Hepatic stellate cell (primary cell): ENCODE data around the gene RFC1.
A peak's percentile ranks its signal among the peaks of the same experiment; 100 is the strongest.
"Not testable (repeated sequence)": the region's sequence is repeated elsewhere in the genome, so short reads cannot be mapped to it uniquely, and the experiment has no call there.

Experiments
- DNase-seq: peaks from one replicate; pipeline ENCODE4 v3.0.0; 2011; ENCODE audit warnings: low spot score

RFC1 gene, protein sequence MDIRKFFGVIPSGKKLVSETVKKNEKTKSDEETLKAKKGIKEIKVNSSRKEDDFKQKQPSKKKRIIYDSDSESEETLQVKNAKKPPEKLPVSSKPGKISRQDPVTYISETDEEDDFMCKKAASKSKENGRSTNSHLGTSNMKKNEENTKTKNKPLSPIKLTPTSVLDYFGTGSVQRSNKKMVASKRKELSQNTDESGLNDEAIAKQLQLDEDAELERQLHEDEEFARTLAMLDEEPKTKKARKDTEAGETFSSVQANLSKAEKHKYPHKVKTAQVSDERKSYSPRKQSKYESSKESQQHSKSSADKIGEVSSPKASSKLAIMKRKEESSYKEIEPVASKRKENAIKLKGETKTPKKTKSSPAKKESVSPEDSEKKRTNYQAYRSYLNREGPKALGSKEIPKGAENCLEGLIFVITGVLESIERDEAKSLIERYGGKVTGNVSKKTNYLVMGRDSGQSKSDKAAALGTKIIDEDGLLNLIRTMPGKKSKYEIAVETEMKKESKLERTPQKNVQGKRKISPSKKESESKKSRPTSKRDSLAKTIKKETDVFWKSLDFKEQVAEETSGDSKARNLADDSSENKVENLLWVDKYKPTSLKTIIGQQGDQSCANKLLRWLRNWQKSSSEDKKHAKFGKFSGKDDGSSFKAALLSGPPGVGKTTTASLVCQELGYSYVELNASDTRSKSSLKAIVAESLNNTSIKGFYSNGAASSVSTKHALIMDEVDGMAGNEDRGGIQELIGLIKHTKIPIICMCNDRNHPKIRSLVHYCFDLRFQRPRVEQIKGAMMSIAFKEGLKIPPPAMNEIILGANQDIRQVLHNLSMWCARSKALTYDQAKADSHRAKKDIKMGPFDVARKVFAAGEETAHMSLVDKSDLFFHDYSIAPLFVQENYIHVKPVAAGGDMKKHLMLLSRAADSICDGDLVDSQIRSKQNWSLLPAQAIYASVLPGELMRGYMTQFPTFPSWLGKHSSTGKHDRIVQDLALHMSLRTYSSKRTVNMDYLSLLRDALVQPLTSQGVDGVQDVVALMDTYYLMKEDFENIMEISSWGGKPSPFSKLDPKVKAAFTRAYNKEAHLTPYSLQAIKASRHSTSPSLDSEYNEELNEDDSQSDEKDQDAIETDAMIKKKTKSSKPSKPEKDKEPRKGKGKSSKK

DNA sequence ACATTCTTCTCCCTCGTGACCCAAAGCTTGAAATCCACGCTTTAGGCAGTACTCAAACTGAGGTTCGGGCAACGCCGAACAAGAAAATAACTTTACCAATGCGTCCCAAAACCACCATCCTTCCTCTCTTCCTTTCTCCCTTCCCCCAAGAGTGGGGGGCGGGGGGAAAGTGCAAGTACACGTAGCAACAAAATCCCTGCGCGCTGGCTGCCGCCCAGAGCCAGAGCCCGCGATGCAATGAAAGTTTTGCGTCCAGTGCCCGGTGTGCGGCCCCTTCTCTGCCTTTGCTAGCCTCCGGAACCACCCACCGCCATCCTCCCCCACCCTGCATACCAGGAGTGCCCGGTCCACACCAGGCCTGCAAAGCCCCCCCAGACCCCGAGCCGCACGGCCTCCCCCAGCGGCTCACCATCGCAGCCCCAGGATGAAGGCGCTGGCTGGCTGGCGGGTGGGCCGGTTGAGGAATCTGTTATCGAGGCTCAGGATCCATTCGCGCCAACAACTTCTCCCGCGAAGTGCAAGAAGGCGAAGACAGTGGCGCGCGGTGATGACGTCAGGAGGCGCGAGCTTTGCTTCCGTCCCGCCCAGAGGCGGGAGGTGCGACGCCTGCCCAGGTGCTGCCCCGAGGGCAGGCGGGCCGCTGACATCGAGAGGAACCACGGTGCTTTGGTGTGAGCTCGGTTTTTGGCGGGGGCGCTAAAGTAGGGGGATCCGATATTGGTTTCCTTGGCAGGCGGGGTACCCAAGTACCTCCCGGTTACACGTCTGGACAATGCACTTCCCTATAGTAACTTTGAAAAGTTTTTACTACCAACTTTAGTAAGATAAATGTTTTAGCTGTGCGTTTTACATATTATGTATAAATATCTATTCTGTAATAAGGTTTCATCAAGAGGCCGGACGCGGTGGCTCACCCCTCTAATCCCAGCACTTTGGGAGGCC lies at the start of gene RFC1:
RFC1 (minus strand) TSS at position 533 of the 942 bp plus-strand sequence; CDS start at position 412, 121 bp downstream.
- DNase-seq: peak; percentile 75

DNA sequence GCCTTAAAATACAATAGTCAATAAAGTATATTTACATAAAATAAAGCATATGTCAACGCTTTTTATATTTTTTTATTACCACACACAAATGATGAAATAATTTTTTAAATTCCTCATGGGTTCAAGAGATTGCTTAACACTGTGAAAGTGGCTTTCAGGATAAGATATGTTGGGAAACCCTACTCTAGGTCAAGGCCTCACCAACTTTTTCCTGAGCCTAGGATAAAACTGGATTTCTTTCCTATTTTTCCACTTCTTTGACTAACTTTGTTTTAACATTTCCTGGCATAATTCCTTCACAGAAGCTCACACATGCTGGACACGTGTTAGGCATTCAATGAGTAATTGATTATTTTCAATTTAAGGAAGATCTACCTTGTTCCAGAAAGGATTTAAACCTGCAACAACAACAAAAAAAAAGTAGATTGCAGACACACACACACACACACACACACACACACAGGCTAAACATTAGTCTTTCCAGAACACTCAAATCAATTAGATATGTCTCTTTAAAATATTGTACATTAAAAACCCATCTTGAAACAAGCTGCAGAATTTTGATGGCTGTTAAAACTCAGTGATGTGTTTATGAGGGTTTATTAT lies 49.6 kb upstream of the RFC1 start:
- no peak for DNase-seq

DNA sequence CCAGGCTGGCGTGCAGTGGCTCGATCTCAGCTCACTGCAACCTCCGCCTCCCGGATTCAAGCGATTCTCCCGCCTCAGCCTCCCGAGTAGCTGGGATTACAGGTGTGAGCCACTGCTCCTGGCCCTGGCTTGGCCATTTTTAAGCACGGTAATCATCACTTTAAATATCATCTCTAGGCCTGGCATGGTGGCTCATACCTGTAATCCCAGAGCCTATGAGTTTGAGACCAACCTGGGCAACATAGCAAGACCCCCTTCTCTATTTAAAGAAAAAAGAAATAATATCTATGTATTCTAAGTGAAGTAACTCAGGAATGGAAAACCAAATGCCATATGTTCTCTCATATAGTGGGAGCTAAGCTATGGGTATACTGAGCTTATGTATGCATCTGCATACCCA lies 45.4 kb upstream of the RFC1 start:
- DNase-seq: not testable (repeated sequence)

DNA sequence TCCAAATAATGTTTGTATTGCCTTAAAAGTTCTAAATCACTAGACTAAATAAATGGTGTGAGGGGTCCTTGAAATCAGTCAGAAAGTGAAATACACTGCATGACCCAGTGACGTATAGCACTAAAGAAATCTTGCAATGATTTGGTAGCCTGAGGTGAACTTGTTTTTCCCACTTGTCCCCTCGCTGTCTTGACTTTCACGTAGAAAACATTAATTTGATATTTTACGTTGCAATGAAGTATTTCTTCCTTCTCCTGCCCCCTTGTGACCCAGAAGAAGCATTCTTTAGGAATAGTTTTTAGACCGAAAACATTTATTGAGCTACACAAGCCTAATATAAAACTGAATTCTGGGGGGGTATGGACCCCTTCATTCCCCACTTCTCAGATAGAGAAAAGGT lies 44.3 kb upstream of the RFC1 start:
- DNase-seq: no peak

DNA sequence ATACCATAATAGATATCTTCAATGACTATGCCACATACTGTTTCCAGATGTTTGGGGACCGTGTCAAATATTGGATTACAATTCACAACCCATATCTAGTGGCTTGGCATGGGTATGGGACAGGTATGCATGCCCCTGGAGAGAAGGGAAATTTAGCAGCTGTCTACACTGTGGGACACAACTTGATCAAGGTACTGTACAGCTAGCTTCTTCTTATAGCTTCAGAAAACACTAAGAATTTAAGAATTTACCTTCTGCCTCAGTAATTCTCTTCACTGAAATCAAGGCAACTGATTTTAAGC lies 41.4 kb upstream of the RFC1 start:
- no peak for DNase-seq

DNA sequence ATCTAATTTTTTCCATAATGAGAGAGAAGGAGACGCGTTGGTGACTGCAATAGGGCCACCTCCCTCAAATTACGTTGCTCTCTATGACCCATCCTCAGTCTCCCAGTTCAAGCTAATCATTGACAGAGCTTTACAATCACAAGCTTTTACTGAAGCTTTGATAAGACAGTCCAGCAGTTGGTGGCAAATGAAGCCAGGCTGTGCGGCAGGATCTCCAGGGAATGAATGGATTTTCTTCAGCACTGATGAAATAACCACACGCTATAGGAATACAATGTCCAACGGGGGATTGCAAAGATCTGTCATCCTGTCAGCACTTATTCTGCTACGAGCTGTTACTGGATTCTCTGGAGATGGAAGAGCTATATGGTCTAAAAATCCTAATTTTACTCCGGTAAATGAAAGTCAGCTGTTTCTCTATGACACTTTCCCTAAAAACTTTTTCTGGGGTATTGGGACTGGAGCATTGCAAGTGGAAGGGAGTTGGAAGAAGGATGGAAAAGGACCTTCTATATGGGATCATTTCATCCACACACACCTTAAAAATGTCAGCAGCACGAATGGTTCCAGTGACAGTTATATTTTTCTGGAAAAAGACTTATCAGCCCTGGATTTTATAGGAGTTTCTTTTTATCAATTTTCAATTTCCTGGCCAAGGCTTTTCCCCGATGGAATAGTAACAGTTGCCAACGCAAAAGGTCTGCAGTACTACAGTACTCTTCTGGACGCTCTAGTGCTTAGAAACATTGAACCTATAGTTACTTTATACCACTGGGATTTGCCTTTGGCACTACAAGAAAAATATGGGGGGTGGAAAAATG lies 40.8 kb upstream of the RFC1 start, which contains the start of gene KLB:
KLB (plus strand) TSS at position 168 of the 821 bp plus-strand sequence; CDS start at position 188, 20 bp downstream.
- no peak for DNase-seq

DNA sequence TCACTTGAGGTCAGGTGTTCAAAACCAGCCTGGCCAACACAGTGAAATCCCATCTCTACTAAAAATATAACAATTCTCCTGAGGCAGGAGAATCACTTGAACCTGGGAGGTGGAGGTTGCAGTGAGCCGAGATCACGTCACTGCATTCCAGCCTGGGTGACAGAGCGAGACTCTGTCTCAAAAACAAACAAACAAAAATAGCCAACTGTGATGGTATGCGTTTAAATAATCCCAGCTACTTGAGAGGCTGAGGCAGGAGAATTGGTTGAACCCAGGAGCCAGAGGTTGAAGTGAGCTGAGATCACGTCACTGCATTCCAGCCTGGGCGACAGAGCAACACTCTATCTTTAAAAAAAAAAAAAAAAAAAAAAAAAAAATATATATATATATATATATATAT lies 35.5 kb upstream of the RFC1 start:
- not testable (repeated sequence) for DNase-seq

DNA sequence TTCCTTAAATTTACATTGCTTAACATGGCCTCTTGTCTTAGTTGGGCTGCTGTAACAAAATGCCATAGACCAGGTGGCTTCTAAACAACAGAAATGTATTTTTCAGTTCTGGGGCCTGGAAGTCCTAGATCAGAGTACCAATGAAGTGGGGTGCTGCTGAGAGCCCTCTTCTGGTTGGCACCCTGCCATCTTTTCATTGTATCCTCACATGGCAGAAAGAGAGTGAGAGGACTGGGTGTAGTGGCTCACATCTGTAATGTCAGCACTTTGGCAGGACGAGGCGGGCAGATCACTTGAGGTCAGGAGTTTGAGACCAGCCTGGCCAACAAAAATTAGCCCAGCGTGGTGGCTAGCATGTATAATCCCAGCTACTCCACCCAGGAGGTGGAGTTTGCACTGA lies 28.5 kb upstream of the RFC1 start:
- no peak for DNase-seq

DNA sequence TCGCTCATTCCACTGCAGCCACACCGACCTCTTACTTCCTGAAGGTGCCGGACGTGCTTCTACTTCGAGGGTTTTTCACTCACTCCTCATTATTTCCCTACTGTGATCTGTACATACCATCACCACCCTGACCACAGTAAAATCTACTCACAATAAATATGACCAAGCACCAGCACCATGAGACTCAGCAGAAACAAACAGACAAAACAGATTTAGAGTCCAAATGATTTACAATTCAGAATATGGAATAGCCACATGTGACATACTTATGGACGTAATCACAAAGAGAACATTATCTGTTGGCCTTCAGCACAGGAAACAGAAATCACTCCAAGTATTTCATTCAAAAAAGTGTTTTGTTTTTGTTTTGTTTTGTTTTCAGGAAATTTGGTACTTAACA lies 24.4 kb upstream of the RFC1 start:
- no peak for DNase-seq

DNA sequence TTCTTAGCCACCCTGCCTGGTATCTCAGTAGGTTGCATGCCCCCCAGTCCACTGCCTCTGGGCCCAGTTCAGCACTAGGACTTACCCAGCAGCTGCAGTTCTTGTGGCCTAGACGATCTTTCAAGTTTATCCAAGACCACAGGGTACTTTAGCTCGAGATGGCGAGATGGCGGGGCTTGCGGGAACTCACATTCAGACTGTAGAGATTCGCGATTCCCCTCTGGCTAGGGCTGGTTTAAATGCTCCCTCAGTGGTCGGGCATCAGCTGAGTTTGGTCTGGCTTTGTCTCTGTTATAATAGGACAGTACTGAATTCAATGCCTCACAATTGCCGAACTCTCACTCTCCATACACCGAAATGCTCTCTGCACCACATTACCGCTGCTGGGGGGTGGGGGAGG lies 18.4 kb upstream of the RFC1 start:
- DNase-seq: no peak

DNA sequence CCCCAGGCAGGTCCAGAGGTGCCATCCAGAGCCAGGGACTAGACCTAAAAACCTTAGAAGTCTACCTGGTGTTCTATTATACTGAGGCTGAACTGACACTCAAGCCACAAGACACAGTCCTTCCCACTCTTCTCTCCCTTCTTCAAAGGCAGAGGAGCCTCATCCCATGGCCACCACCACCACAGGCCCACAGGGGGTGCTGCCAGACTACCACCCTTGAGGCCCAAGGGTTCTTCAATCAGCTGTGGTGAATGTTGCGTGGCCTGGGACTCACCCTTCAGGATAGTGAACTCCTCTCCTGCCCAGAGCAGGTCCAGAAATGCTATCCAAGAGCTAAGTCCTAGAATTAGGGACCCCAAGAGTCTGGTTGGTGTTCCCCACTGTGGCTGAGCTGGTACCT lies 17.5 kb upstream of the RFC1 start:
- no peak for DNase-seq

DNA sequence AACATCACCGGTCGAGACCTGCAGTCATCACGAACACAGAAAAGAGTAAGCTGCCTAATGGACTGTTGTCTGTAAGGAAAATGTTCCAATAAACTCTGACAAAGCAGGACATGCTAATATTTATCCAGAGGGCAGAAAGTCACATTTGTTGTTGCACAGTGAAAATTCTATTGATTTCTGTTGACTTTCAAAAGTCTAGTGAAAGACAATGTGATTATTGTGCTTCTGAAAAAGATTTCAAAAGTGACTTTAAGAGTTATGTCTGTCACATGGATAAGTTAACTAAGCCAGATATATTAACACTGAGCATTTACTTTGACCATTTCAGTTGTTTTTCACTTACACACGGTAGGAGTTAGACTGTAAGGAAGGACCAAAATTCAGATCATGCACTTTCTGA lies 9.3 kb upstream of the RFC1 start:
- no peak for DNase-seq

DNA sequence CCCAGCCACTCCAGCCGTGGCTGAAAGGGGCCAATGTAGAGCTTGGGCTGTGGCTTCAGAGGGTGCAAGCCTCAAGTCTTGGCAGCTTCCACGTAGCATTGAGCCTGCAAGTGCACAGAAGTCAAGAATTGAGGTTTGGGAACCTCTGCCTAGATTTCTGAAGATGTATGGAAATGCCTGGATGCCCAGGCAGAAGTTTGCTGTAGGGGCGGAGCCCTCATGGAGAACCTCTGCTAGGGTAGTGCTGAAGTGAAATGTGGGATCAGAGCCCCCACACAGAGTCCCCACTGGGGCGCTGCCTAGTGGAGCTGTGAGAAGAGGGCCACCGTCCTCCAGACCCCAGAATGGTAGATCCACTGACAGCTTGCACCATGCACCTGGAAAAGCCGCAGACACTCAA lies 5.0 kb upstream of the RFC1 start:
- not testable (repeated sequence) for DNase-seq

DNA sequence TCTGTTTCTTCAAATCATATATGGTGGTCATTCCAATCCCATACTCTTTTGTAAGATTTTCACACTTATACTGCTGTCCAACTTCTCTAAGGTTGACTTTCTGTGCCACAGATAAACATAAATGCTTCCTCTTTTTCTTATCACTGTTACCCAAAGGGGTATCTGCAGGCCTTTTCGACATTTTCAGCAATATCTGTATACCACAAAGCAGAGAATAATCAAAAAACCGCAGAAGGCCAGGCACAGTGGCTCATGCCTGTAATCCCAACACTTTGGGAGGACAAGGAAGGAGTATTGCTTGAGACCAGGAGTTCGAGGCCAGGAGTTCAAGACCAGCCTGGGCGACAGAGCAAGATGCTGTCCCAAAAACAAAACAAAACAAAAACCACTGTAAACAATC lies 3.1 kb upstream of the RFC1 start:
- DNase-seq: no peak

DNA sequence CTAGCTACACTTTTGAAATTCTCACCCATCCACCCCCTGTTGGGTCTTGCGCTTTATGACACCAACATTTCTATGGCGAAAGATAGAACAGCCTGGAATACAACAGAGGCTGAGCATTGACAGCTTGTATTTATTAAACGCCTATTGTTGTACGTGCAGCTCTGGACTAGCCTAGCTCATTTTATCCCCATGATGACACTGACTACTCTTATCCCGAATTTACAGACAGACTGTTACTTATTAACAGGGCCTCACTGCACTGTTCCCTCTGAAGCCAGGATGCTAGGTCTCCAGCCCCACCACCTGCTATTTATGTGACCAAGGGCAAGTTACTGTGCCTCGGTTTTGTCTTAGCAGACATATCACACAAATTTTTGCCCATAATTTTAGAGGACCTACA lies 1.0 kb upstream of the RFC1 start:
- DNase-seq: no peak

DNA sequence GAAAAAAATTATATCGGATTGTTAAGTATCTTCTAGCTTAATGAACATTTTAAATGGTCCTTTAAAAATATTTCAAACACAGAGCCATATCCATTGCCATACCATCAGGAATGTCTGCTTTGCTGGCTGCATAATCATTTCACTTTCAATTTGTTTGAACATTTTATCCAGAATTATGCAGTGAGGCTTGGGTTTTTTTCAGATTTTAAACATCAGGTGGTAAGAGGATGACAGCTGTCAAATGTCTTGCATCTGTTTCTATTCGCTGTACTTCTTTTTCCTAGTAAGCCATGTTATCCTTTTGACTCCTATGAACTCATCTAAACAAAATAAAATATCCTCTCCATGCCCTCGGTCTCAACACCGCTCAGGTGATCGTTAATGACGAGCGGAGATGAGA lies 802 bp downstream of the RFC1 start:
- DNase-seq: no peak

DNA sequence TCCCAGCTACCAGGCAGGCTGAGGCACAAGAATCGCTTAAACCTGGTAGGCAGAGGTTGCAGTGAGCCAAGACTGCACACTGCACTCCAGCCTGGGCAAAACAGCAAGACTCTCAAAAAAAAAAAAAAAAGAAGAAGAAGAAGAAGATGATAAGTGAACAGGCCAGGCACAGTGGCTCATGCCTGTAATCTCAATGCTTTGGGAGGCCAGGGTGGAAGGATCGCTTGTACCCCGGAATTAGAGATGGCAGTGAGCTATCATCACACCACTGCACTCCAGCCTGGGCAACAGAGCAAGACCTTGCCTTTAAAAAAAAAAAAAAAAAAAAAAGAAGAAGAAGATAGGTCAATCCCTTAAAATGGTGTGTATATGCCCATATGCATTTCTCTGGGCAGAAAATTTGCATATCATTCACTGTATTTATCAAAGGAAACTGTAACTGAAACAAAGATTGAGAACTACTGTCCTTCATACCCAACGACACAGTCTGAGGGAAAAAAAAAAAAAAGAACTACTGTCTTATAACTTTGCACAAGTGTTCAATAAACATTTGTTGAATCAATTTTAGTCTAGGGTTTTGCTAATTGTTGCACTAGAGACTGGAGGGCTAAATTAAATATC lies 2.3 kb downstream of the RFC1 start:
- no peak for DNase-seq

DNA sequence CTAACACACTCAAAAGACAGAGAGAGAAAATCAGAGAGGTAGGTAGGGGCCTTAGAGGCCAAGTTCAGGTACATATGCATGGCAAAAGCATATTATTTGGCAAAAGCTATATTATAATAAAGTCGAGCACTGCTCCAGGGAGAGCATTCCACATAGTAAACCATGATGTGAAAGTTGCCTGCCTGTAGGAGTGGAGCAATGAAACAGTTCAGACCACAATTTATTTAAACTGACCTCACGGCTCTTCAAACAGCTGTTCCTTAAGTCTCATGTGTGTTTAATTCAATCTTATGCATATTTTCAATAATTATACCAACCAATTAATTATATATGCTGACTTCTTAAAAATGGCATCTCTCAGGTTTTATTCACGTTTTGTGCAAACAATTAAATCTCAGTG lies 3.3 kb downstream of the RFC1 start:
- DNase-seq: no peak

DNA sequence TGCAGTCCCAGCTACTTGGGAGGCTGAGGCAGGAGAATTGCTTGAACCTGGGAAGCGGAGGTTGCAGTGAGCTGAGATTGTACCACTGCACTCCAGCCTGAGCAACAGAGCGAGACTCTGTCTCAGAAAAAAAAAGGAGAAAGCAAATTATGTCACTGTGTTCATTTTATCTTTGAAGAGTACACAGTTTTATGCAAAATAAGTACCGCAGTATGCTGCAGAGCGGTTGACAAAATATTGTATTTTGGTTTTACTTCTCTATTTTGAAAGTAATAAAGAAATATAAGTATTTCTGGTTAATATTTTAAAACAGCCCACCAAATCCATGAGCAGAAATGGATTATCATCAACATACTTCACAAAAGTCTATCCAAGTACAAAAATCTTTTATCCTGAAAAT lies 5.6 kb downstream of the RFC1 start:
- DNase-seq: not testable (repeated sequence)

DNA sequence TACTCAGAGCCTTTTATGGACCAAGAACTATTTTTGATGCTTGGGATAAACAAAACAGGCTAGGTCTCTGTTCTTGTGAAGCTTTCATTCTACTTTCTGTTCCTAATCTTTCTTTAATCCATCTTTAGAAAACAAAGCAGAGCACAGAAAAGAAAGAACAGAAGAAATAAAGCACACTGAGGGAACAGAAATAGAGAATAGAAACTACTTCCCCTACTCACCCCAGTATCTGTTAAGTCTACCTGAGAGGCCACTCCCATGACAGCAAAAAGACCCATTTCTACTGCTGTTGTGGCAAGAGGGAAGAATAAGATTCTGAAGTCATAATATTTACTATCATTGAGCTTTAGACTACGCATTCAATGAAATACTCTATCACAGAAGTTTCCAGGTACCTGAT lies 9.2 kb downstream of the RFC1 start:
- DNase-seq: no peak
